ENCODE data around the gene TMBIM4. TPM values are rescaled to one million over a fixed set of nuclear protein-coding genes. Genes with fewer than 3 reads are reported as not detected.
A peak's percentile ranks its signal among the peaks of the same experiment; 100 is the strongest.

TMBIM4 gene
- total RNA-seq, 1 experiment from 2014 or later: 36.3 TPM

DNA sequence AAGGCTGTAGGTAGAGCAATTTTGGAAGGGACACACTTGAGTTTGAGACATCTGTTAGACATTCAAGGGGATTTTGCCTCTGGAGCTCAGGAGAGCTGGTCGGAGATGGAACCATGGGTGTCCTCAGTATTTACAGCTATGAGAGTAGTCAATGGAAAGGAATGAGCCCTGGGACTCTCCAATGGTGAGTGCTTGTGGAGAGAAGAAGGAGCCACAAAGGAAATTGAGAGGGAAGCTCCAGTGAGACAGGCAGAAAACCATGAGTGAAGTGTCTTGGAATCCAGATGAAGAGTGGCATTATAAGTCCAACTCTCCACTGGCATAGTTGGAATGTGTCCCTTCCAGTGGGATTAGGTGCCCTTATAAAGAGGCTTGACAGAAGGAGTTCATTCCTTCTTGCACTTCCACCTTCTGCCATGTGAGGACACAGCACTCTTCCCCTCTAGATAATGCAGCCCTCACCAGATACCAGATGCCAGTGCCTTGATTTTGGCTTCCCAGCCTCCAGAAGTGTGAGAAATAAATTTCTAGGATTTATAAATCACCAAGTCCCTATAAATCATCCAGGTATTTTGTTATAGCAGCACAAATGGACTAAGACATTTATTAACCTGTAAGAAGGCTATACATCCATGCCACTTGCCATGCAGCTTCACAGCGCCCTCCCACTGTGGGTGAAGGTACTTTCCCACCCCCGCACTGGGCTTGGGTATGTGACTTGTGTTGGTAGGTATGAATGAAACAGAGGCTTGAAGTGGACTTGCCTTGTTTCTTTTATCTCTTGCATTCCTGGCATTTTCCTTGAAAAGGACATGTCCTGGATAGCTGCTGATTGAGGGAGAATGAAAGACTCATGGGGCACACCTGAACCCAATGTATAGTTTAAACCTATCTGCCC lies 66.5 kb downstream of the TMBIM4 start:
- BruUV-seq (replicated peaks): no TSS peak
- Histone ChIP-seq H3K4me1 (ENCODE audit: insufficient read depth, low read length) (peaks cover 4% of the 10 kb centered on the region; the same call in 1 of the 2 replicates), H3K9me3 (ENCODE audit: low read length) (no peaks in the 10 kb centered on the region), H3K9ac (ENCODE audit: low read length) (no peak overlapping the region), H3K4me3 (ENCODE audit: low read length) (no peak overlapping the region), H3K36me3 (ENCODE audit: low read depth, low read length) (no peaks in the 10 kb centered on the region), H3K27ac (ENCODE audit: low read length) (no peak overlapping the region), H2AFZ (ENCODE audit: low read length) (no peak overlapping the region), H3F3A (ENCODE audit: low read length, unreplicated experiment) (no peaks in the 10 kb centered on the region), H3K4me2 (ENCODE audit: low read length) (no peak overlapping the region), H3K79me2 (ENCODE audit: low read length) (no peaks in the 10 kb centered on the region), H3K9me2 (replicated peaks; ENCODE audit: low read length) (0 out of 2 replicates have a peak, but pooled peaks cover 3% of the 10 kb centered on the region), H4K20me1 (ENCODE audit: low read length) (no peaks in the 10 kb centered on the region), H3K27me3 (ENCODE audit: low read length) (no peaks in the 10 kb centered on the region)
- ATAC-seq (no peak), DNase-seq (peak; percentile 13)
- TF ChIP-seq EZH2phosphoT487 (IDR thresholded peaks at IDR 0.05; ENCODE audit: borderline replicate concordance, low read length): no peak
- TF ChIP-seq, protein P1, sequence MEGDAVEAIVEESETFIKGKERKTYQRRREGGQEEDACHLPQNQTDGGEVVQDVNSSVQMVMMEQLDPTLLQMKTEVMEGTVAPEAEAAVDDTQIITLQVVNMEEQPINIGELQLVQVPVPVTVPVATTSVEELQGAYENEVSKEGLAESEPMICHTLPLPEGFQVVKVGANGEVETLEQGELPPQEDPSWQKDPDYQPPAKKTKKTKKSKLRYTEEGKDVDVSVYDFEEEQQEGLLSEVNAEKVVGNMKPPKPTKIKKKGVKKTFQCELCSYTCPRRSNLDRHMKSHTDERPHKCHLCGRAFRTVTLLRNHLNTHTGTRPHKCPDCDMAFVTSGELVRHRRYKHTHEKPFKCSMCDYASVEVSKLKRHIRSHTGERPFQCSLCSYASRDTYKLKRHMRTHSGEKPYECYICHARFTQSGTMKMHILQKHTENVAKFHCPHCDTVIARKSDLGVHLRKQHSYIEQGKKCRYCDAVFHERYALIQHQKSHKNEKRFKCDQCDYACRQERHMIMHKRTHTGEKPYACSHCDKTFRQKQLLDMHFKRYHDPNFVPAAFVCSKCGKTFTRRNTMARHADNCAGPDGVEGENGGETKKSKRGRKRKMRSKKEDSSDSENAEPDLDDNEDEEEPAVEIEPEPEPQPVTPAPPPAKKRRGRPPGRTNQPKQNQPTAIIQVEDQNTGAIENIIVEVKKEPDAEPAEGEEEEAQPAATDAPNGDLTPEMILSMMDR (conservative IDR thresholded peaks at IDR 0.05; ENCODE audit: low read depth, low read length): peak; percentile 51
- no peak for TF ChIP-seq EZH2 (IDR thresholded peaks at IDR 0.05; ENCODE audit: low read length, unreplicated experiment)
- ChIA-PET POLR2A (ENCODE audit: unreplicated experiment) (no interaction called here), CTCF (no interaction called here)
- intact Hi-C loops (cut with micrococcal nuclease): no loop called here

DNA sequence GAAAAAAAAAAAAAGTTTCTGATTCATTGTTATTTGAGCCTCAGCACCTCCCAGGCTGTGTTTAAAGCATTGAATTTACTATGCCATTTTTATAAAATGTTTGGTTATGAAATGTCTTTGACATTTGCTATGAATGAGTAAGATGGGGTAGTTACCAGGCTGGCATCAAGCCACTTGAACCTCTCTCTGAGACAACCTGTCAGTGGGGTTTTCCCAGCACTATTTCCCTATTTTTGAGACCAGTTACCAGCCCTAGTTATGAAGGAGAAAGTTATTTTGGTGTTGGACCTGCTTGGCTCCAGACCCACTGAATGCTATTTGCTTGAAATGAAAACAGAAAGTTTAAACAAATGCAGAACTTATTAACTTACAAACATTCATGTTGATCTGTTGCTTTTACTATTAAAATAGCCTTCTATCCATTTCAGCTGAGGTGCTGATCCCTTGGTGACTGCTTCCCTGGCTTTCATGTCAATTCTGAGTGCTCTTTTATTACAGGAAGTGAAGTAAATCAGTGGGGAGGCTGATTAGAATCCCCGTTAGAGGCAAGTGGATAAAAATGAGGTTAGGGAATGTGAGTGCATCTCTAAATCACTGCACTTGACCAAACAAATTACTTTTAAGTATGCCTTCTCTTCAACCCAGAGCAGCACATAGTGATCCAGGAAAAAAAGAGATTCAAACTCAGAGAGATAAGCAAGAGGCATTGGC lies 77.1 kb downstream of the TMBIM4 start:
- POLR2A ChIA-PET (ENCODE audit: unreplicated experiment): no interaction called here
- peak overlapping the region; percentile 19 for H3K27ac ChIP-seq (ENCODE audit: low read length)
- TF ChIP-seq, protein P1 (conservative IDR thresholded peaks at IDR 0.05; ENCODE audit: low read depth, low read length): no peak
- no peak for TF ChIP-seq EZH2phosphoT487 (IDR thresholded peaks at IDR 0.05; ENCODE audit: borderline replicate concordance, low read length)
- TF ChIP-seq EZH2 (IDR thresholded peaks at IDR 0.05; ENCODE audit: low read length, unreplicated experiment): no peak
- CTCF ChIA-PET: no interaction called here
- H3K36me3 ChIP-seq (ENCODE audit: low read depth, low read length): no peaks in the 10 kb centered on the region
- intact Hi-C loops (cut with micrococcal nuclease): no loop called here
- ATAC-seq: peak; percentile 49
- no peak overlapping the region for H3K9ac ChIP-seq (ENCODE audit: low read length)
- no peaks in the 10 kb centered on the region for H3K9me3 ChIP-seq (ENCODE audit: low read length)
- BruUV-seq (replicated peaks): no TSS peak
- peak overlapping the region; percentile 59 for H3K4me2 ChIP-seq (ENCODE audit: low read length)
- H2AFZ ChIP-seq (ENCODE audit: low read length): peak overlapping the region; percentile 24
- H3K27me3 ChIP-seq (ENCODE audit: low read length): no peaks in the 10 kb centered on the region
- peaks cover 11% of the 10 kb centered on the region for H3K4me1 ChIP-seq (ENCODE audit: insufficient read depth, low read length)
- H3F3A ChIP-seq (ENCODE audit: low read length, unreplicated experiment): no peaks in the 10 kb centered on the region
- no peaks in the 10 kb centered on the region for H3K79me2 ChIP-seq (ENCODE audit: low read length)
- H3K9me2 ChIP-seq (replicated peaks; ENCODE audit: low read length): no peaks in the 10 kb centered on the region
- peak; percentile 64 for DNase-seq
- no peaks in the 10 kb centered on the region for H4K20me1 ChIP-seq (ENCODE audit: low read length)
- no peak overlapping the region for H3K4me3 ChIP-seq (ENCODE audit: low read length)

Data from PC-3 (cell line).